H1 (cell line): ENCODE measurements around the gene SWI5. TPM values are rescaled to one million over a fixed set of nuclear protein-coding genes. Genes with fewer than 3 reads are reported as not detected.

Experiments used
- CREB1 ChIP-seq: IDR thresholded peaks from 2 replicates; pipeline ENCODE4 v1.6.1; 2012; ENCODE audit warnings: inconsistent platforms
- FOSL1 ChIP-seq: IDR thresholded peaks from 2 replicates; pipeline ENCODE4 v1.6.1; 2011; ENCODE audit warnings: mild to moderate bottlenecking, low read depth, low read length, moderate library complexity; ENCODE audit not compliant: insufficient read depth
- POLR2A ChIP-seq, 2 experiments: IDR thresholded peaks; 1 replicate in 1 of 2; 2 replicates in 1 of 2; pipeline ENCODE4 v1.6.1; 2011; ENCODE audit warnings: low read depth in 2 of 2, low read length in 2 of 2, mild to moderate bottlenecking in 2 of 2; ENCODE audit errors: control extremely low read depth in 1 of 2
- POLR2AphosphoS5 ChIP-seq: IDR thresholded peaks from 2 replicates; pipeline ENCODE4 v1.6.1; 2011; ENCODE audit warnings: low read depth, low read length
- RNF2 ChIP-seq: fragments of 200-900, 300-1000 bp; sonication (generic); IDR thresholded peaks from 2 replicates; pipeline ENCODE4 v1.7.1; 2016; ENCODE audit warnings: borderline replicate concordance, low read depth, mild to moderate bottlenecking, antibody characterized with exemption, low read length; ENCODE audit not compliant: poor library complexity, severe bottlenecking; ENCODE audit errors: missing control alignments
- SAP30 ChIP-seq: fragments of 300-600 bp; sonication (generic); IDR thresholded peaks from 2 replicates; pipeline ENCODE4 v1.7.1; 2012; ENCODE audit warnings: low read length, moderate library complexity, mild to moderate bottlenecking, inconsistent platforms; ENCODE audit not compliant: insufficient read depth, insufficient replicate concordance
- SIN3A ChIP-seq, 2 experiments: IDR thresholded peaks in 1 of 2; conservative IDR thresholded peaks in 1 of 2; 2 replicates each; pipeline ENCODE4 v1.6.1; 2011 to 2012; ENCODE audit warnings: low read length in 2 of 2, improper control_type of control experiment in 1 of 2, low read depth in 1 of 2, mild to moderate bottlenecking in 1 of 2
- polyA plus RNA-seq, 7 experiments: library from polyadenylated mRNA; depleted of rRNA in 3 of 7; stranded (reverse) in 5 of 7; unstranded in 2 of 7; fragments of >200 nt in 5 of 7; fragments of 200-250 nt in 2 of 7; gene quantifications; 1 replicate in 5 of 7; 2 replicates in 1 of 7; 4 replicates in 1 of 7; pipeline versions ENCODE4 v1.2.1 to v1.2.3, GENCODE V29; 2011 to 2013; ENCODE audit warnings: missing spikeins in 2 of 7, mixed read lengths in 2 of 7
- total RNA-seq: library from RNA; stranded (reverse); fragmentation: NEBNext Ultra II Directional; extraction: Animal tissue kit (Norgen Biotek cat#: 25700); gene quantifications from 2 replicates; pipeline ENCODE4 v1.2.1, GENCODE V29; 2021
- TF ChIP-seq, protein P1 (sequence below): IDR thresholded peaks from 2 replicates; pipeline ENCODE4 v1.6.1; 2011; ENCODE audit warnings: low read length, improper control_type of control experiment

SWI5 gene
- total and polyA plus RNA-seq, 2 of the 8 experiments (the other 6 are each of a cell fraction or from before 2014, with no cell fraction given), result 29.0 to 59.5 TPM

- no peak for TF ChIP-seq SIN3A (conservative IDR thresholded peaks at IDR 0.05 in 1 of 2, IDR thresholded peaks at IDR 0.05 in 1 of 2; ENCODE audit: low read depth in 1 of 2, low read length in 2 of 2)
- TF ChIP-seq, protein P1, sequence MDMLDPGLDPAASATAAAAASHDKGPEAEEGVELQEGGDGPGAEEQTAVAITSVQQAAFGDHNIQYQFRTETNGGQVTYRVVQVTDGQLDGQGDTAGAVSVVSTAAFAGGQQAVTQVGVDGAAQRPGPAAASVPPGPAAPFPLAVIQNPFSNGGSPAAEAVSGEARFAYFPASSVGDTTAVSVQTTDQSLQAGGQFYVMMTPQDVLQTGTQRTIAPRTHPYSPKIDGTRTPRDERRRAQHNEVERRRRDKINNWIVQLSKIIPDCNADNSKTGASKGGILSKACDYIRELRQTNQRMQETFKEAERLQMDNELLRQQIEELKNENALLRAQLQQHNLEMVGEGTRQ, result no peak
- TF ChIP-seq POLR2AphosphoS5, result no peak
- TF ChIP-seq SAP30, result no peak
- no peak for TF ChIP-seq RNF2
- TF ChIP-seq POLR2A (IDR thresholded peaks at IDR 0.05; ENCODE audit: control extremely low read depth in 1 of 2, low read depth in 2 of 2, low read length in 2 of 2), result no peak
- no peak for TF ChIP-seq CREB1
- no peak for TF ChIP-seq FOSL1
- TF ChIP-seq, all 59 proteins: peak for 0
Observed at GRCh38 chr9:128254362-128254761, 21.7 kb upstream of the SWI5 start (continued).
